GM21526 (cell line): ENCODE data around the gene ENOSF1.
"Not testable (repeated sequence)": the region's sequence is repeated elsewhere in the genome, so short reads cannot be mapped to it uniquely, and the experiment has no call there.

Experiments used
- ATAC-seq: cut with Tn5 transposase; IDR thresholded peaks from one replicate; pipeline ENCODE4 v1.9.1; 2021; ENCODE audit warnings: moderate library complexity; ENCODE audit not compliant: unreplicated experiment, low FRiP score

ENOSF1 gene, protein sequence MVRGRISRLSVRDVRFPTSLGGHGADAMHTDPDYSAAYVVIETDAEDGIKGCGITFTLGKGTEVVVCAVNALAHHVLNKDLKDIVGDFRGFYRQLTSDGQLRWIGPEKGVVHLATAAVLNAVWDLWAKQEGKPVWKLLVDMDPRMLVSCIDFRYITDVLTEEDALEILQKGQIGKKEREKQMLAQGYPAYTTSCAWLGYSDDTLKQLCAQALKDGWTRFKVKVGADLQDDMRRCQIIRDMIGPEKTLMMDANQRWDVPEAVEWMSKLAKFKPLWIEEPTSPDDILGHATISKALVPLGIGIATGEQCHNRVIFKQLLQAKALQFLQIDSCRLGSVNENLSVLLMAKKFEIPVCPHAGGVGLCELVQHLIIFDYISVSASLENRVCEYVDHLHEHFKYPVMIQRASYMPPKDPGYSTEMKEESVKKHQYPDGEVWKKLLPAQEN

DNA sequence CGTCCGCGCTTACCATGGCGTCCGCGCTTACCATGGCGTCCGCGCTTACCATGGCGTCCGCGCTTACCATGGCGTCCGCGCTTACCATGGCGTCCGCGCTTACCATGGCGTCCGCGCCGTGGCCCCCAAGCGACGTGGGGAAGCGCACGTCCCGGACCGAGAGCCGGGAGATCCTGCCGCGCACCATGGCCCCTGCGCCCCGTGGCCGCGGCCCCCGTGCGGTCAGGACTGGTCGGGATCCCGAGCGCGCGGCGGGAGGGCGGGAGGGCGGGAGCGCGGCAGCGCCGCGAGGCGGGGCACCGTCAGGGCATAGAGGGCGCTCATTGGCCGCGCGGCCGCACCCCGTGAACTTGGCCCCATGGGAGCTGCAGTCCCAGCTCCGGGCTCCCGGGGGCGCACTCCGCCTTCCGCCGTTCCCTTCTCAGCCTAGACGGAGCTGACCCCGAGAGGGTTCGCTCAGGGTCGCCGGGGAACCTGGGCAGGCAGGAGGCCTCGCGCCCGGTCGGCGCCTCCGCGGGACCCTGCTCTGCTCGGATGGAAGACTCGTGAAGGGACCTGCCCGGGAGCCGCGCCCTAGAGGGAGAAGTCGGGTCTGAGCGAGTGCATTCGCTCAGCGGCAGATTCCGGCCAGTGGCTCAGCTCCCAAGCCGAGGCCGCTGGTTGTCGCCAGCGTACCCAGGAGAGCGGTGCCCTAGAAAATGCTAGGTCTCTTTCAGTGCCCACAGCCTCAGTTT lies at the start of gene ENOSF1:
ENOSF1 (minus strand) TSS at position 230 of the 734 bp plus-strand sequence; CDS start at position 187, 43 bp downstream.
- ATAC-seq: peak; percentile 87

DNA sequence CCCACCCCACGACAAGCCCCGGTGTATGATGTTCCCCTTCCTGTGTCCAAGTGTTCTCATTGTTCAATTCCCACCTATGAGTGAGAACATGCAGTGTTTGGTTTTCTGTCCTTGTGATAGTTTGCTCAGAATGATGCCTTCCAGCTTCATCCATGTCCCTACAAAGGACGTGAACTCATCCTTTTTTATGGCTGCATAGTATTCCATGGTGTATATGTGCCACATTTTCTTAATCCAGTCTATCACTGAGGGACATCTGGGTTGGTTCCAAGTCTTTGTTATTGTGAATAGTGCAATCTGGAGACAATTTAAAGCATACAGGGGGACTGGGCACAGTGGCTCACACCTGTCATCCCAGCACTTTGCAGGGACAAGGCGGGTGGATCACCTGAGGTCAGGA lies 47.4 kb upstream of the ENOSF1 start:
- ATAC-seq: not testable (repeated sequence)

DNA sequence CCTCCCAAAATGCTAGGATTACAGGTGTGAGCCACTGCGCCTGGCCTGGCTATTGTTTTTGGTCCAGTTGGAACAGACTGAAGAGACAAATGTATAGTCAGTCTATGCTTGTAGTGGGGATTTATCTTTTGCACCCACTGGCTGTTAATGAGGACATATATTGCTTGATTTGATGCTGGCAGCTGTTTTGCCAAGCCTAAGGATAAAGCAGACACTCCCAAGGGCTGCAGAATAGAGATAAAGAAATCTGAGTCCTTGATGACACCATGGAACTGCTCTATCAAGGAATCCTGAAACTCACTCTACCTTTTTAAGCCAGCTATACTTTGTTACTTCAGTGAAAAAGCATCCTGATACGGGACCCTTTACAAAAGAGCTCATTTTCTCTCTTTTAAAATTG lies 43.1 kb upstream of the ENOSF1 start:
- ATAC-seq: no peak

DNA sequence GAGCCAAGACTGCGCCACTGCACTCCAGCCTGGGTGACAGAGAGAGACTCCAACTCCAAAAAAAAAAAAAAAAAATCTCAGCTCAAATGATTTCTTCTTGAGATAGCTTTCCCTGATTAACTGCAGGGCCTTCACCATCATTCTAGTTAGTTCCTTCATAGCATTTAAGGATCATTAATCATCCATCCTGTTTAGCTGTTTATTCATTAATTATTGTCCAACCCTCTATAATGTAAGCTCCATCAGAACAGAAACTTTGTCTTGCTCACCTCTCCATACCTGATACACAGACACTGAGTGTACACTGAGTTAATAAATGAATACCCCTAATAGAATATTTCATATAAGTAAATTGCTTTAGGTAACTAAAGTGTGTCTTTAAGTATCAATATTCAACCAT lies 42.2 kb upstream of the ENOSF1 start:
- no peak for ATAC-seq

DNA sequence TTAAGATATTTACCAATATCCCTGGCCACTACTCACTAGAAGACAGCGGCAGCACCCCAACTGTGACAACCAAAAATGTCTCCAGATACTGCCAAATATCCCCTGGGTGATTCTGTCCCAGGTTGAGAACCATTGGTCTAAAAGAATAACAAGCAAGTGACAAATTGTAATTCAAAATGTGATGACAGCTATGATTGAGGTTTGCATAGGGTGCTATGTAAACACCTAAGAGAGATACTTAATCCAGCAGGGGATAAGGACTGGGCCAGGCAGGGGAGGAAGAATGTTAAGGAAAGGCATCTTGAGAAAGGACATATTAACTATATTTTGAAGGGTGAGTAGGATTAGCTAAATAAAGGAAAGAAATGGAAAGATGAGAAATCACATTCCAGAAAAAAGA lies 38.0 kb upstream of the ENOSF1 start:
- ATAC-seq: no peak

DNA sequence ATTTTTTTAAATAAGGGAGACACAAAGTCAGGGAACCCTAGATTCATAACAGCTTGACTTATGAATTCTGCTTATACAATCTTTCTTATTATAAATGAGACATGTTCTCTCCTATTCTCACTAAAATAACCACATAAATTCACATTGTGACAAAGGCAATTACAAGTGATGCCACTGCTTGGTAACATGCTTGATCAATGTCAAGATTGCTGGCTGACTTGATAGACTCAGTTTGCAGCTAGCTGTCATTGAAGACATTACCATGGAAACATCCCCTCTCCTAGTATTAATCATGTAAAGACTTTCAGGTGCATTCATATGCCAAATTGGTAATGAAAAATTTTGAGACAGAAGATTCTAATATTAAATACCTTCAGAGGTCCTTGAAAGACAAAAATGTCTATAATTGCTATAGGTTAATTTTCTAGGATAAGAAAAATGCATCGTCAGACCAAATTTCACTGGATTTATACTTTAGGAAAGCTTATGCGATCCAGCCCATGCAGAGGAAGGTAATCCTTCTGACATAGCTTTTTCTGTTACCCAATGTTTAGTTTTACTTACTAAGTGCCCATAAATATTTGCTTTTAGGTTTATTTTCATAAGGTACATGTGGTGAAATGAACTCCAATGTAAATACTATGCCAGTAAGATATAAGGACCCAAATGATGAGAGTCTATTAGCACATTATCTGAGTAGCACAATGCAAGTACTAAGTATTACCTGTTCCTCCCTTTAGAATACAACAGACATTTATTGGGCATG lies 32.6 kb upstream of the ENOSF1 start:
- ATAC-seq: no peak

DNA sequence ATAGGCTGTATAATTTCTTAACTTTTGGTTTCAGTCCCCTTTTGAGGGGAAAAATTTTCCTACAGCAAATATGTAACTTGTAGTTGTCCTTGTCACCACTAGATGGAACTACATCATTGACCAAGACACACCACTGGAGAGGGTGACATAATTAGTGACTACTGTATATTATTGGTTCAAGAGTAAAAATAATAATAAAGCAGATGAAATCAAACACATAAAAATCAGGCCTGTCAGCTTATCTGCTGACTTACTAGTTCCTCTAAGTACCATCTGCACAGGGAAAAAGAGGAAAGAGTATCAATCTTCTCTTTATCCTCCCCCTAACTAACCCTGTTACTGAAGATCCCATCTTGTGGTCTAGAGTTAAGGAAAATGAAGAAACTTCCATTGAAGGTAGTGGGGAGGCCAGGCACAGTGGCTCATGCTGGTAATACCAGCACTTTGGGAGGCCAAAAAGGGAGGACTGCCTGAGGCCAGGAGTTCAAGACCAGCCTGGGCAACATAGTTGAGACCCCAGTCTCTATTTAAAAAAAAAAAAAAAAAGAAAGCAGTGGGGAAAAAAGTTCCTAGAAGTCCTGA lies 29.6 kb upstream of the ENOSF1 start:
- ATAC-seq: peak; percentile 89

DNA sequence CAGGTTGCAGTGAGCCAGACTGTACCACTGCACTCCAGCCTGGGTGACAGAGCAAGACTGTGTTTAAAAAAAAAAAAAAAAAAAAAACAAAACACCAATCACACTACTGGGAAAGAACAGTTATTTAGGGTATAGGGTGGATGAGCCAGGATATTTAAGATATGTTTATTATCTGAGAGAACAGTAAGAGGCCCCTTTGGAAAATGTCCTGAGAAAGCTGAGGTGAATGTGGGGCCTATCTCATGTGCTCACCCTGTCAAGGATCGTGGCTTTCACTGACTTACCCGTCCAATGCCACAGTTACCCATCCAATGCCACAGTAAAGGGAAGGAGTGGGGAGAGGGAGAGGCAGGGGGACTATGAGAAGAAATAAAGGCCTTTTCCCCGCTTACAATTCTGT lies 19.9 kb upstream of the ENOSF1 start:
- no peak for ATAC-seq

DNA sequence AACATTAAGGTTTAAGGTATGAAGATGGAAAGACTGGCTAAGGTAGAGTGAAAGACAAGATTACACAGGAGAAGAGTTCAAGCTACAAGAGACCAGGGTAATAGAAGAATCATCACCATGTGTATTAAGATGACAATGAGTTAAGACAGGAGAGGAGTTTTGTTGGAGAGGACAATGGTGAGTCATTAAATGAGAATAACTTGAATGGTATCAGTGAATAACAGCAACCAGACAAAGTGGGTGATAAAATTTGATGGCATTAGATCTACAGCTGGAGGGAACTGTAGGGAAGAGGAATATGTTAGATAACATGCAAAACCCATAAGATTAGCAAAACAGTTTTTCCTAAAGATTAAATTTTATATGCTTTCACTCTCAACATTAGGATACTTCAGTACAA lies 18.8 kb upstream of the ENOSF1 start:
- no peak for ATAC-seq

DNA sequence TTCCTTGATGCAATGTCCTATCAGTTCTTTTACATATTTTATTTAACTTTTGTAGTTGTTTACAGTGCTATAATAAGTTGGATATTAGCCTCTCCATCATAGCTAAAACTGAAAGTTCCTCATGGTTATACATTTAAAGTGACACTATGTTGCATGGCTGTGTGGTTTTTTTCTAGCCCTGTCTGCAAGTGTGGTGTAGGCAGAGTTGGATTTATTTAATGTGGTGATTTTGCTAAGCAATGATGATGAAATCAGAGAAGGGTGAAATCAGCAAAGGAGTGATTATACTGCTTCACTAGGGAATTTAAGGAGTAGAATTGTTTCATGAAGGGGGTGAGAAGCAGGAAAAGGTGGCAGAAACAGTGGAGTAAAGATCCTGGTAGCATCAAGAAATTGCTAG lies 18.3 kb upstream of the ENOSF1 start:
- no peak for ATAC-seq

DNA sequence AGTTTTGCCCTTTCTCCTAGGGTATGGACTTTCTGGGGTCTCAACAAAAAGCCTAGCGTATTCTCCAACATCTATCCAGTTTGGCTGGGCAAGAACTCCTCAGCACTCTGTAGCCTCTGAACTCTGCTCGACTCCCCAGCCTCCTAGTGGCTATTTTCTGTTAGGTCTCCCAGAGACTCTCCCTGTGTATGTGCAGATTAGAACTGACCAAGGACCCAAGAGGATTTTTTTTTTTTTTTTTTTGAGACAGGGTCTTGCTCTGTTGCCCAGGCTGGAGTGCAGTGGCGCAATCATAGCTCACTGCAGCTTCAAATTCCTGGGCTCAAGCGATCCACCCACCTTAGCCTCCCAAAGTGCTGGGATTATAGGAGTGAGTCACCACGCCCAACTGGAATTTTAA lies 17.7 kb upstream of the ENOSF1 start:
- ATAC-seq: not testable (repeated sequence)

DNA sequence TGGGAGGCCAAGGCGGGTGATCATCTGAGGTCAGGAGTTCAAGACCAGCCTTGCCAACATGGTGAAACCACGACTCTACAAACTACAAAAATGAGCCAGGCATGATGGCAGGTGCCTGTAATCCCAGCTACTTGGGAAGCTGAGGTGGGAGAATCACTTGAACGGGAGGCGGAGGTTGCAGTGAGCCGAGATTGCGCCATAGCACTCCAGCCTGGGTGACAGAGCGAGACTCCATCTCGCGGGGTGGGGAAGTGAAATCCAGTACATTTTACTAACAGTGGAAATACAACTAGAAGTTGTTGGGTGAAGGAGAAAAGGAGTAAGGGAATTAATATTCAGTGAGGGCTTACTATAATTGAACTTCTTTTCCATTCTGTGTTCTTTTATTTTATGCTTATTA lies 13.2 kb upstream of the ENOSF1 start:
- no peak for ATAC-seq

DNA sequence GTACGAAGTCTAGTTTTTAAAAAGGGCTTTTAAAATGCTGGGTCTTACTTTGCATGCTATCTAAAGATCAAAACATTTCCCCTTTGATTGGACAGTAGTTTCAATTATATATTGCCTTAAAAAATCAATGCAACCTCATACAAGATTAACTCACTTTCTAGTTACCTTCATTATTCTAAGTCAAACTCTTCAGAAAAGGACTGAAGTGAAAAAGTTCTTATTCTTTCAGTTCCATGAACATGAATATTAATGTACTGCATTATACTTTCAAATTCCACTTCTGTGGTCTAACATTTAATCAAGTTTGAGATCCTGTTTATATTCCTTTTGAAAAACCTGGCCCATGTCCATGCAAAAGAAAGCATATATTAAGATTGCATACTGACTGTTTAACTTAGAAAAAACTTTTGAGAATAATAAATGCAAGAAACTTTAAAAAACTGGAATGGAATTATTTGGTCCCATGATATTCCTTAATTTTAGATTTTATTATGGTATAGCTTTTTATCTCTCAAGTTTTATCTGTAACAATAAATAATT lies 11.2 kb upstream of the ENOSF1 start:
- no peak for ATAC-seq

DNA sequence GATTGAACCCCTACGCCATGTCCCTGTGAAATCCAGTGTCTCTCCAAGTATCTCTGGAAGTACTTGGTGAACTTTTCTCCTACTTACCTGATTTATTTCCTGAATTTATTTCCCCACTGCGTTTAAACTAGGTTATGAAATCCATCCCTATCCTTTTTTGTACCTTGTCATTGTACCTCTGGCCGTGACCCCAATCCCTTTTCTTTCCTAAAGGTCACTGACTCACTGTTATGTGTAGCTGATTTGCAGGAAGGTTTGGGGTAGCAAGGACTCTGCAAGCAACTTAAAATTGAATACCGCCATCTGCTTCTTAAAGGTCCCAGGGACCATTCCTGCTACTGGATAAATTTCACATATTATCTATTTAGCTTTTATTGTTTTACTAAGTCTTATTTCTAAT lies 4.6 kb upstream of the ENOSF1 start:
- no peak for ATAC-seq

DNA sequence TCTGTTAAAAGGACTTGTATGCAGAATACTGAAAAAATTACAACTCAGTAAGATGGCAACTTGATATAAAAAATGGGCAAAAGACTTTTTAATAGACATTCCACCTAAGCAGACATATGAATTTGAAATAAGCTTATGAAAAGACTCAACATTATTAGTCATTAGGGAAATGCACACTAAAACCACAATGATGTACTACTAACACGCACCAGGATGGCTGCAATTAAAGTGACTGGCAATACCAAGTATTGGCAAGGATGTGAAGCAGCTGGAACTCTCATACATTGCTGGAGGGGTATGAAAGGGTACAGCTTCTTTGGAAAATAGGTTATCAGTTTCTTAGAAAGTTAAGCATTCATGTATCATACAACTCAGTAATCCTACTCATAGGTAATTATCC lies 3.2 kb upstream of the ENOSF1 start:
- no peak for ATAC-seq

DNA sequence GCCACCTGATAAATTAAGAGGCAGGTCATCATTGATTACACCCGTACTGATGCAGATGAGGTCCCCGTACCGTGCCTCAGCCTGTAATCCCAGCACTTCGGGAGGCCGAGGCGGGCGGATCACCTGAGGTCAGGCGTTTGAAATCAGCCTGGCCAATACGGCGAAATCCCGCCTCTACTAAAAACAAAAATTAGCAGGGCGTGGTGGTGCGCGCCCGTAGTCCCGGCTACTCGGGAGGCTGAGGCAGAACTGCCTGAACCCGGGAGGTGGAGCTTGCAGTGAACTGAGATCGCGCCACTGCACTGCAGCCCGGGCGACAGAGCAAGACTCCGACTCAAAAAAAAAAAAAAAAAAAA lies 683 bp upstream of the ENOSF1 start:
- no peak for ATAC-seq

DNA sequence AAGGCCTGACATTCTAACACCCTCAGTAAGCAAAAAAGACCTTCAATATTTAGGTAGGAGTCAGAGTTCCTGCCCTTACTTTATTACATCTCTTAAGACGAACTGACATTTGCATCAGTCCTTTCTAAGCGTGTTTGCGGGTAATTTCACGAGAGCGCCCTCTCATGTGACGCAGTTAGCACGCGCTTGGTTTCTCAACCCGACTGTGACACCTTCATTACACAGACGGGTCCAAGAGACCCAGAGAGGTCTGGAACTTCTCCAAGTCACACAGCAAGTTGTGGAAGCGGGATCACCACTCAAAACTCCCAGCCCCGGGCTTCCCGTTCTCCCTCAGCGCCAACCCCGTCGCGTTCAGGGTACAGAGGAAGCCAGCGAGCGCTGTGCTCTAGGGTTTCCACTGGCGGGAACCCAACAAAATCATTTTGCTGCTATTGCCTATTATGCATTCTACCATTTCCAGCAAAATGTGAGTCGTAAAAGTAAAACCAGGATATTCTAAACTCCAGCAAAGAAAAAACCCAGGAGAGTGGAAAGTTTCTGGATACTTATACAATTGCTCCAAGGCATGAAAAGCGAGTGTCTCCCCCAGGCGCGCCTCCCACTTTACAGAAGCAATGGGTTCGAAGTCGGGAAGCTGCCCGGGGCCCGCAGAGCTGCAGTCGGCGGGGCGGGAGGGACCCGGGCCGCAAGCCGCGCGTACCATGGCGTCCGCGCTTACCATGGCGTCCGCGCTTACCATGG lies 601 bp downstream of the ENOSF1 start:
- peak; percentile 62 for ATAC-seq

DNA sequence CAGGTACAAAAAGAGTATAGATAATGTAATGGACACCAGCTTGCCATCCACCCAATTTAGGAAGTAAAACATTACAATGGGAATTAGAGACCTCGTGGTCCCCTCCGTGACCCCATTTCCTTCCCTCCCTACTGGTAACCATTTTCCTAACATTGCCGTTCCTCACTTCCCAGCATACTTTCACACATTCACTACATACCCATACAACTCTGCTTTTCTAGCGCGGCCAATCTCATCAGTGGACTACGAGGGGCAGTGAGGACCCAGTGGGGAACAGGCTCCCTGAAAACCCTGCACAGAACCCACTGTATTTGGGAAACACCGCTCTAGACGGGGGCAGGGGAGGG lies 1.1 kb downstream of the ENOSF1 start:
- ATAC-seq: peak; percentile 13

DNA sequence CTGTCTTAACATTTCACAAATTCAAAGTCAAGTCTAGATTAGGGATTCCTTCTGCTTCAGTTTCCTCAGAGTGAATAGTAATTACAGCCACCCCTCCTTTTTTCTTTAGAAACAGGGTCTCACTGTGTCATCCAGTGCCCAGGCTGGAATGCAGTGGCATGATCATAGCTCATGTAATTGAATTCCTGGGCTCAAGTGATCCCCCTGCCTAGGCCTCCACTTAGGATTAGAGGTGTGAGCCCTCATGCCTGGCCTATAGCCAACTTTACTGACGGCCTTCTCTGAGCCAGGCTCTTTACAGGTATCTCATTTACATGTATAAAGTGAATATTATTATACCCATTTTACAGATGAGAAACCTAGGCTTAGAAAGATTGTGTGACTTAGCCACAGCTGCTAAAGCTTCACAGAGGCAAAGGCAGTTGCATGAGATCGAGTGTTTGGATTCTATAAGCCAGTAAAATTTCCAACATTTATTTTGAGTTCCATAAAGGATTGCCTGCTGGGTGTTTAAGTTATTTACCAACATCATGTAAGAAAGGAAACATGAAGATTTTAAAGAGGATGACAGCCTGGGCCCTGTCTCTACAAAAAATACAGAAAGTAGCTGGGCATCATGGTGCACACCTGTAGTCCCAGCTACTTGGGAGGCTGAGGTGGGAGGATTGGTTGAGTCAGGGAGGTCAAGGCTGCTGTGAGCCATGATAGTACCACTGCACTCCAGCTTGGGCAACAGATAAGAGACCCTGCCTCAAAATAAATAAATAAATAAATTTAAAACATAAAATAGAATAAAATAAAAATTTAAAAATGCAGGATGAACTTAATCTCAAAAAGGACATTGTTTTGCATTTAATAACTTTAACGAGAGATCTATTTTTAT lies 1.8 kb downstream of the ENOSF1 start:
- ATAC-seq: no peak
